Stimulated activated naive CD4-positive, alpha-beta T cell treated with Interleukin-2 at 50 U/mL for 16 hours (primary cell): Measurements from ENCODE around the gene IFT88.

Experiments
- DNase-seq: peaks from one replicate; lab custom pipeline; 2025; lab: John Stamatoyannopoulos, UW

The IFT88 gene

DNA sequence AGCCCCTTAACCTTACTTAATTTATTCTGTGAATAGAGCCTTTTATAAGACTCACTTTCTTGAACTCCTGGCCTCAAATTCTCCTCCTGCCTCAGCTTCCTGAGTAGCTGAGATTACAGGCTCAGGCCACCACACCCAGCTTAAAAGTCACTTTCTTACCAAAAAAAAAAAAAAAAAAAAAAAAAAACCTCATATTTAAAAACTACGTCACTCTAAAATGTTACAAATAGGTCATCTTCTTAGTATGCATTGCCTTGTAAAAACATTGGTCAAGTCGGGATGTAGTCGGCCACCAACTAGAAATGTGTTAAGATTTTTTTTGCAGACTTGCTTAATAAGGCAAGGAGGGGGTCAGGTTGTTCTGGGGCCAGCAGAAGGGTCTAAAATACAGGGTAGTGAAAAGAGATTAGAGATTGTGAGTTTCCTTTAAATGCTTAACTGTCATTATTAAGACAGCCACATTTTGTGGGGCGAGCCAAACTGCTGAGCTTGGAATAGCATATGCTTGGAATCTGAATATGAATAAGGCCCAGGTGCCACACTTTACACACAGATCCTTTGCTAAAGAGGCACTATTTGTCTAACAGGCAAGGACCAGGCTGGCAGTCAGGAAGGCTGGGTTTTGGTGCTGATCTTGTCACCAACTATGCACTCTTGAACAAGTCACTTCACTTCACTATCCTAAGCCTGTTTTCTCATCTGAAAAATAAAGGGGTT lies 120.1 kb downstream of the IFT88 start:
- DNase-seq, result no peak

DNA sequence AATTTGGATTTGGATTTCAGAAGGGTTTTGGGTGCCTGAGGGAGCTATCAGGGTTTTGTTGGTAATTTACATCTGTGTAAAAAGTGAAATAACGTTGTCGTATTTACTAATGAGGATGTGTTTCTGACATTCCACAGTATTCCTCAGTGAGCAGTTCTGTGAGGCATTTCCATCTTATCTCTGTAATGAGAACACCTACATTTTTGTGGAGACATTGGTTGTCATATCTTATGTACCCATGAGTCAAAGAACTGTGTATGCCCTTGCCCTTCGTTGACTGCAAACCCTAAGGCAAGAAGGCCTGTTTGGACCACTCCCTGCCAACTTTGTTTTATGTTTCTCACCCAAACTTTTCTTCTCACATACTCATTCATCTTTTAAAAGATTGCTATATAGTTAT lies 122.3 kb downstream of the IFT88 start:
- DNase-seq, result no peak

DNA sequence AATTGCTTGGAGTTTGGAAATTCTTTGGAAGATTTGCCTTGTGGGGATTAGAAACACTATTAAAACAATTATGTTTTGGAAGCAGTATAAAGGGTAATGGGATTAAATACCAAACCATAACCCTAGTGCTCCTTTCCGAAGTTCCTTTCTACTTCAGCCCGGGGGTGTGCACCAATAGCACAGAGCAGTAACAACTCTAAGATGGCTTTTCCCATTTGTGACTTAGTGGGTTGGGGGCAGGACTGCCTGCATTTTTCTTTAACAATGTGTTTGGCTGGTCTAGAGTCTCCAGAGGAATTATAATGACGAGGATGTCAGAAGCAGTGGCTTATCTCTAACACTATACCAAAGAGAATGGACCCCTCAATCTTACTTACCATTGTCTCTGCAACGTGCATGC lies 124.7 kb downstream of the IFT88 start:
- no peak for DNase-seq

DNA sequence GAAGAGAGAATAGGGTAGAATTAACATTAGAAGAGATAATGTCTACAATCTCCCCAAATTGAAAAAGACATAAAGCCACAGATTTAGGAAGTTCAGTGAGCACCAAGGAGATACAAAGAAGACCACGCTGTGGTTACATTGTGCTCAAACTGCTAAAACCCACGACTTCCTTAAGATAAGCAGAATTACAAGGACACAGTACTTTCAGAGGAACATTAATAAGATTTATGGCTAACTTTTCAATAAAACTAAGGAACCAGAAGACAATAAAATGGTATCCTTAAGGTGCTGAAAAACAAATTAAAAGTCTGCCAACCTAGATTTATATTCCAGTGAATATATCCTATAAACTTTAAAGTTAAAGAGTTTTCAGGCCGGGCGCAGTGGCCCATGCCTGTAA lies 129.1 kb downstream of the IFT88 start:
- no peak for DNase-seq

DNA sequence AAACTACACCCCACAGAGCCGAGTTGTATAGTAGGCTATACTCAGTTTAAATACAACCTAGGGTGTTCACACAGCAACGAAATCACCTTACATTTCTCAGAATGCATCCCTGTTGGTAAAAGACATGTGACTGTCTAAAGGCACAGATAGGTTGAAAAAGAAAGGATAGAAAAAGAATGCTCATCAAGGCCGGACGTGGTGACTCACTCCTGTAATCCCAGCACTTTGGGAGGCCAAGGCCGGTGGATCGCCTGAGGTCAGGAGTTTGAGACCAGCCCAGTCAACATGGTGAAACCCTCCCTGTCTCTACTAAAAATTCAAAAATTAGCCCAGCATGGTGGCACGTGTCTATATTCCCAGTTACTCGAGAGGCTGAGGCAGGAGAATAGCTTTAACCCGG lies 132.8 kb downstream of the IFT88 start:
- DNase-seq, result no peak

DNA sequence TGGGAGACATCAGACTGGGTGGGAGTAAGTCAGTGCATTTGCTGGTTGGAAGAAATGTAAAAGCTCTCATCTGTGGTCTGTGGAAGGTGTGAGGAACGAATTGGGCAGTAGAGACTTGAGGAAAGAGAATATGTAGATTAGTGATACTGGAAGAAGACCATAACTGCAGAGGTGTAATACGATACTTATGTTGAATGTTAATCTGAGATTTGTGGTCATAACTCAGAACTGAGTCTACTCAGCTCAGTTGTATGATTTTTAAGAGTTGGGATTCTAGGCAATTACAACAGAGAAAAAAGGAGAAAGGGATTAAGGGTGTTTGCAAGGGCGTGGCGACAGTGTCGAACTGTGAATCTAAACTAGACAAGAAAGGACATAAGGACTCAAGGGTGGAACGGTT lies 133.3 kb downstream of the IFT88 start:
- no peak for DNase-seq

DNA sequence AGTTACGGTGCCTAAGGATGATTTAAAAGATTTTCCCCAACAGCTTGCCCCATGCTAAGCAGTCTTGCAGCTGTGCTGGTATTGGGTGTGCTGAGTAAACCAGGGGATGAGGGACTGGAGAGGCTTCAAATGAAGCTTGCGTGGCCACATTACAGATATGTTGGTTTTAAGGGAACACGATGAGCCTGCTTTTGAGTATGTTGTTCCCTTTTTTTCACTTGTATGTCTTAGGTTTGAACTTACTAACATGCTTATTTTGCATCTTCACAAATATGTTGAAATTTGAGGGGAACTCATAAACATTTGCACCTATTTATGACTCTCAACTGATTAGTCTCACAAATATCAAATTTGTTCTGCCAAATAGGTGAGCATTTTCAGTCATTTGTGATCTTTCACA lies 134.5 kb downstream of the IFT88 start:
- DNase-seq, result no peak

DNA sequence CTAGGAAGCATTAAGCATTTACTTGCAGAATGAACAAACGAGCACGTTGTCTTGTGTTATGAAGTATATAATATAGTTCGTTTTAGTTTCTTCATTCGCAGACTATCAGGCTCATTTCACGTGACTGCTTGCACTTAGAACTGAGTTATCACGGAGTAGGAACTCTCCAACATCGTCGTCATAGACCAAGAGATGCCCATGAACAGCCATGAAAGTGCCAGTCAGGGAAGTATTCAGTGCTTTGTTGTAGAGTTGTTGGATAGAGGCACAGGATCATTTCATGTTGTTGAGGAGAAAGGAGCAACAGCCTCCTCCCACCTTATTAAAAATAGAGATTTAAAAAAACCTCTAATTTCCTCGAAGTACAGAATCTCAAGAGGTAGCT lies 135.6 kb downstream of the IFT88 start:
- DNase-seq, result no peak

DNA sequence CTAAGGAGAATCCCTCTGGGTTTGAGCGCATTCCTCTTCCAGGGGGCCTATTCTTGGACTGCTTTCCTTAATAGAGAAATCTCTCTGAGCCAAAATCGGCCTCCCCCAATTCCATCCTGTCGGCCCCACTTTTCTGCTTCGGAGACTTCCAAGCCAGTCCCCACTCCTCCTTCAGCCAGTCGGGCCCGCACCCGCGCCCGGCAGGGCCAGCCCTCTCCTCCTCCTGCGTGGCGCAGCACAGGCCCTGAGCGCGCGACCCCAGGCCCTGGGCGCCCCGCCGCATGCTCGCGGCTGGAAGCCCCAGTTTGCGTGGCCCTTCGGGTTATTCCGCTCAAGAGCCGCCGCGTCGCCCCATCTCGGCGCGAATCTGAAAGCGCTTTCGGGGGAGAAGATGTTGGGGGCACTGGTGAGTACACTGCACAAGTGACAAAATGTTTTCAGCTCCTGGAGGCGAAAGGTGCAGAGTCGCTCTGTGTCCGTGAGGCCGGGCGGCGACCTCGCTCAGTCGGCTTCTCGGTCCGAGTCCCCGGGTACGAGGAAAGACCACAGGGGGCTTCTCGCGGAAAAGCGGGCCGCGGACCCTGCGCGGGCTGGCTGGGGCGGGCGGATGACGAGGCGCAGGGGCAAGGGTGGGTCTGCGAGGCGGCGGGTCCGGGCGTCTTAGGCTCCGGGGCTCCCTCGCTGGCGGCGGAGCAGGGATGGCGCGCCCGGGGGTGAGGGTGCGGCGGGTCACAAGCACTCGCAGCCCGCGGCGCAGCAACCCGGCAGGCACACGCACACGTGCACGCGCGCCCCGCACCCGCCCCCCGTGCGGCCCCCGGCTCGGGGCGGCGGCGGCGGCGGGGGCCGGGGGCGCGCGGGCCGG lies 136.2 kb downstream of the IFT88 start, which contains the start of gene IL17D:
IL17D (plus strand) TSS at position 785 of the 865 bp plus-strand sequence. CDS start 303 bp downstream, outside the sequence.
- no peak for DNase-seq

DNA sequence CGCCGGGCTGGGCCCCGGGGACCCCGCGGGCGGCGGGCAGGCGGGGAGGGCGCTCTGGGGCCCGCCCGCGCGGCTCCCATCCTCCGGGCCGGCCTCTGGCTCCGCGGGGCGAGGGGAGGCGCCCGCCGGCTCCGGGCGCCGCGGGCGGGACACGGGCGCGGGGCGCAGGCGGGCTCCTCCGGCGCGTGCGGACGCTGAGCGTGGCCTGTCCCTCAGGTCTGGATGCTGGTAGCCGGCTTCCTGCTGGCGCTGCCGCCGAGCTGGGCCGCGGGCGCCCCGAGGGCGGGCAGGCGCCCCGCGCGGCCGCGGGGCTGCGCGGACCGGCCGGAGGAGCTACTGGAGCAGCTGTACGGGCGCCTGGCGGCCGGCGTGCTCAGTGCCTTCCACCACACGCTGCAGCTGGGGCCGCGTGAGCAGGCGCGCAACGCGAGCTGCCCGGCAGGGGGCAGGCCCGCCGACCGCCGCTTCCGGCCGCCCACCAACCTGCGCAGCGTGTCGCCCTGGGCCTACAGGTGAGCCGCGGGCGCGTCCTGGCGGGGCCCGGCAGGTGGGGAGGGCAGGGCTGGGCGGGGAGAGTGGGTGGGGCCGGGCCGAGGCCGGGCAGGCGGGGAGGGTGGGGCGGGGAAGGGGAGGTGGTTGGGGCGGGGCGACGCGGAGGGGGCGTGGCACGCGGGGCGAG lies 137.0 kb downstream of the IFT88 start:
- DNase-seq, result peak; percentile 68

DNA sequence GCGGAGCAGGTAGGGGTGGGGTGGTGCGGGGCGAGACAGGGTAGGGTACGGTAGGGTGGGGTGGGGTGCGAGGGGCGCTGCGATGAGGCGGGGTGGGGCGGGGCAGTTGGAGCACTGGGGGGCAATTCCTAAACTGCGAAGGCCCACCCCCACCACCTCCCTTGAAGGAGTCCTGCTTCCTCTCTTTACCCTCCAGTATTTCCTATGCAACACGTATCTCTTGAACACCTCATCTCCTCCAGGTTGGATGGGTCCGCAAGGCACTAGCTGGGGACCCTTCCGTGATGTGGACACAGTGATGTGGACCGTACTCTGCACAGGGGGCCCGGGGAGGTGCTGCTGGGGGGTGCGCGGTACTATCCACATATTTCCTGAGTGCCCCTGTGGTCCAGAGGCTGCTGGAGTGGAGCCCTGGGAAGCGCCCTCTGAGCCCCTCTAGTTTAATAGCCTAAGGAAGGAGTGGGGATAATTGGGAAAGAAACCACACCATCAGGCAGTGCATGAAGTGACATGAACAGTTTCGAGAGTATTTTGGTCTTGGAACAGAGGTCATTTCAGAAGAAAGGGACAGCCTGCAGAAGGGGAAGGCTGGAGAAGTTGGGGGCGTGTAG lies 137.6 kb downstream of the IFT88 start:
- DNase-seq, result no peak

DNA sequence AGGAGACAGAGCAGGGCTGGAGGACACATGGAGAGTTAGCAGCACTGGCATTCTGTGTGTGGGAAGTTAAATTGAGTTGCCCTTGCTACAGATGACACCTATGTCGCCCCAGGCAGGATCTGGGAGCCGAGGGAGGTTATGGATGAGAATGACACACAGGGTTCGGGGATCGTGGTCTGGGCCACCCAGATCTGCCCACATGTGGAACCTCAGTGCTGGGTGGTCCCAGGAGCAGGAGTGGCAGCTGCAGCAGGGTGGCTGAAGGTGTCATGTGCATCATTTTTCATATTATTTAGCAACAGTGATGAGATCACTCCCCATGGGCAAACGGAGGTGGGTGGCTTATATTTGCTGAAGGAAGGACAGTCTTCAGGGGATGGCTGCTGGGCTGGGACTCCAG lies 139.7 kb downstream of the IFT88 start:
- DNase-seq, result no peak

DNA sequence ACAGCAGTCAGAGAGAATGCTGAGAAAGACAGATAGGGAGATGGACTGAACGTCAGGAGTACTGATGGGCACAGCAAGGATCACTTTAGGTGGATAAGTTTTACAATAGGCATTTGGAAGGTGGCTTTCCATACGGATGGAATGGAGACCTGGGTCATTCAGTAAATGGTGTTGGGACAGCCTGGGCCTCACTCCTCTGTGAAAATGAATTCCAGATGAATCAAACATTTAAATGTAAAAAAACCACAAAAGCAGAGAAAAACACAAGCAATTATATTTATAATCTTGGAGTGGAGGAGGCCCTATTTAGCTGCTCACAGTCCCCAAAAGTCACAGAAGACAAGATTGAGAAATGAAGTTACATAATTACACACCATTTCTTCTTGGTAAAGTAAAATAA lies 141.3 kb downstream of the IFT88 start:
- no peak for DNase-seq

DNA sequence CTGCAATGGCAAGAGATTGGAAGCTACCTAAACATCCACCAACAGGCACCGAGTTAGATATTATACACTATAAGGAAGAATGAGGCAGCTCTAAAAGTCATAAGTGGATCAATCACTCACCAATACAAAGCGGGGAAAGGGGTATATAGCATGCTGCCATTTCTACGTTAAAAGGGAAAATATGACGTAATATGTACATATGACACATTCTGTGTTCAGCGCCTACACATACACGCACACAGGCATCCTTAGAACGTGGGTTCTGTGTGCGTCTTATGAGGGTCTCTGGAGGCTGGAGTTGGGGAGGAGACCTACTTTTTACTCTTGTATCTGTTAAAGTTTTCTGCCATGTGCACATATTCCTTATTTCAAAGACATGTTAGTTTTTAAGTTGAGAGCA lies 142.4 kb downstream of the IFT88 start:
- DNase-seq, result no peak

DNA sequence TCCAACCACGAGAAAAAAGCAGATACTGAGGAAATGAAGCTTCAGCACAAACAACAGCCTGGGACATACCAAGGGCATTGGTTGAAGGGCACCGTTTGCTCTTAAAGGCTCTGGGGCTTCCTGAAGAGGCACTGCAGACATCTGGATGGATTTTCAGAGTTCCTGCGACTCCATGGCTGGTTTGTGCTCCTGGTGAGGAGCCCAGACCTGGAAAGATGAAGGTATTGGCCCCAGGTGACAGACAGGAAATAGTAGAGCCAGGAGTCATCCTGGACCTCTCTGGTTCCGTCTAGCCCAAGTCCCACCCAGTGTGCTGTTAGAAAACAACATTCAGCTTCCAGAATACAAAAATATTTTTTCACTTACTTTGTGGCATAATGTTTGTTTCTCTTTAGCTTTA lies 142.8 kb downstream of the IFT88 start:
- DNase-seq, result no peak

DNA sequence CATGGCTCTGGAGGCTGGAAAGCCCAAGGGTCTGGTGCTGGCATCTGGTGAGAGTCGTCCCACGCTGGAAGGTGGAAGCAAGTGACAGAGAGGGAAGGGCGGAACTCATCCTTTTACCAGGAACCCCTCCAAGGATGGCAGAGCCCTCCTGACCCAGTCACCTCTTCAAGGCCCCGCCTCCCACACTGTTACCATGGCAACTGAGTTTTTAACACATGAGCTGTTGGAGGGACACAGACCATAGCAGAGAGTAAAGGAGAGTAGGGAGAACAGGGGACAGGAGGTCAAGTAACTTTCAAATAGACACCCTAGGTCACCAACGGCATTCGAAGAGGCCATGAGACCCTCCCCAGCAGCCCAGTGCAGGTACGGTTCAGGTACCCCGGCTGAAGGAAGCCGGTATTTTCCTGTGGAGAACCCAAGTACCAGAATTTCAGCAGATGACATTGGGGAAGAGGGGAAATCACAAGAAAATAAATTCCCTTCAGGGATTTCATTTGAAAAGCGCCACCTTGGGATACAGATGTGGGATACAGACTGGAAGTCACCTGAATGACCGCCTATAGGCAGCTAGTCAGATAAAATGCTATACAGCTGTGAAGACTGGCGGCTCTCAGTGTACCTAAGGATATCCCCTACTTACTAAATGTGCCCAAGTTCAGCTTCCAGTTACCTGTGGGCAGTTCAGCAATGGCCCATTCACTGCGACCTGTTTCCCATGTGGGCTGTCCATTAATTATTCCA lies 144.5 kb downstream of the IFT88 start:
- DNase-seq, result no peak

DNA sequence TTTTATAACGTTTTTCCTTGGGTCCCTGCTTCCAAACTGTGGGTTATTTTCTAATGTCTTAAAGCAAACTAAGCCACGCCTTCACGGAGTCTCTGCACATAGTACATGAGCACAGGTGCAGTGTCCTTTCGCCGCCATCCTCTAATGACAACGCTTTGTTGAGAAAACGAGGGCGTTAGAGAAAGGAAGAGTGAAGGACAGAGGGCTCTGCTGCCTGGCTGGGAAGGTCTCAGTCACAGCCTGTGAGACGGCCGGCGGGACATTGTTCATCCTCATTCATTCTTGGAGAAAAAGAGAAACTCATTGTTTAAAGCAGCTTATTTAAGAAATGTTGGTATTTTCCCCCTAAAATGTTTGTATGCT lies 146.0 kb downstream of the IFT88 start:
- no peak for DNase-seq

DNA sequence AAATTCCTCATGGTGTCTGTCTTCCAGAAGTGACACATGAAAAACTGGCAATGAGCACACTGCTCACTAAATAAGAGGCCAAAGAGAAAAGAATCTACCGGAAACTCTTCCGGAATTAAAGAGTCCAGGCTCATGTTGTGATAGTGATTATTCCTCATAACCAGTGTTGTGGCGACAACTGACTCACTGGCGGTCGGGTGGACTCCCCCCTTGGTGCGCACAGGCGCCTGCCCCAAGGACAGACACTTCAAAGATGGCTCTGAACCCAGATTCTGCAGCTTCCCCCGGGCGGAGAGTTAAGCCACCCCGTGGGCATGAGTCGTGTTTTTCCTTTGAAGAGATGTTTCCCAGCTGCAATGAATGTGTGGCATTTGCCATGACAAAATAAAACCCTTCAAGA lies 146.8 kb downstream of the IFT88 start:
- no peak for DNase-seq

DNA sequence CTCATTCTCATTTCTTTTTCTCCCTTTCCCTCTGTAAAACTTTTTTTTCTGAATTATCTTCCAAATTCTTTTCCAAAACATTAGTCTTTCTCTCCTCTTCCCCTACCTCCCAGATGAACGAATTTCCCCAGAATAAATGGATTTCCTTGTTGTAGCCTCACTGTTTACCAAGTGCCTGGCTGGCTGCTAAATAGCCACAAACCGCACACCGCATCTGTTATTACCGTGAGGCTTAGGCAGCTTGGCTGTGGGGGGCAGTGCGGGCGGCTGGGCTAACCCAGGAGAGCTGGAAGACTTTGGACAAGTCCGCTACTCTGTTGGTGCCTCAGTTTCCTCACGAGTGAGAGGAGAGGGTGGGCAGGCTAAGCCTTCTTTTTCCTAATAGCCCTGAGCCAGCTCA lies 147.2 kb downstream of the IFT88 start:
- DNase-seq, result no peak

DNA sequence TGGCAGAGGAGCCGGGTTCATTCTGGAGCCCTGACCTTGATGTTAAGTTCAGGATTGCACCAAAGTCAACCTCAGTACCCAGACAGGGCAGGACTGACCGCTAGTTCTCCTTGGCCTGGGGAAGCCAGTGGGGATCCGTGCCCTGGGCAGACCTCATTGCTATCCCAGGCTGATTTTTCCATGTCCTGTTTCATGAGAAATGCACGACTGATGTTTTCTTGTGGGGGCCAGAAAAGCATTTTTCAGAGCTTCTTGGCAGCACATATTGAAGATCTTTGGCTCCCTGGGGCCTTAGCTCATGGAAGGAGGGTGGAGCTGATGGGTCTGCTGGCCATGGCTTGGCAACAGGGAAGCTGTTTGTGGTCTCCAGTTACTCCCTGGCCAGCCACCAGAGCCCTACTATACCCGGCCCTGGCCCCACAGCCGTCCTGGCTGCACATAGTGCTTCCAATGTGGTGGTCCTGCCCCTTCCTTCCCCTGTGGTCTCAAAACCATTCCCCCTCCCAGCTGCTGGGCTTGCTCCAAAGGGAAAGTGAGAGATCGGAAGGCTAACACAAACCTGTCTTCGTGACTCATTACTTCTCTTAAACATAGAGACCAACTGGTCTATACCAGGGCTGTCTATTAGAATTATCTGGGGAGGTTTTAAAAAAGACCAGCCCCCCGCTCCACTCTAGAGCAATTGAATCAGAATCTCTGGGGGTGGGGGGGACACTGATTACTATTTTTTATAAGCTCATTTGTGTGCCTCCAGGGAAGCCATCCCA lies 147.8 kb downstream of the IFT88 start:
- DNase-seq, result no peak

DNA sequence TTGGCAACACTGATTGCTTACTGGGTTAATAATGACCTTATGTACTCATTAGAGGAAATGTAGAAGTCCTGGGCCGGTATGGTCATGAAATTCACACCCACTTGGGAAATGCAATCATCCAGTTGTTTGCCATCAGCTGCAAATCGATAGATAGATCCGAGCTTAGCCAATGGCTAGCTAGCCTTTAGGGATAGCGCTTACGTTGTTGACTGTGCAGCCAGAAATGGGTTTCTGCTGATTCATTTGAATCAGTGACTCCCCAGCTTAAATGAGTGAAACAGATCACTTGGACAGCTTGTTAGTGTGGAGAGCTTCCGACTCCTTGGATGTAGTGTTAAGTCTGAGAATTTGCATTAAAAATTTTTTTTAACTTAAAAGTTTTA lies 148.4 kb downstream of the IFT88 start:
- no peak for DNase-seq
